Measurements from ENCODE around the gene ATR. TPM values are rescaled to one million over a fixed set of nuclear protein-coding genes. Genes with fewer than 3 reads are reported as not detected.
"Not testable (repeated sequence)": the region's sequence is repeated elsewhere in the genome, so short reads cannot be mapped to it uniquely, and the experiment has no call there.

Gene ATR
- polyA plus RNA-seq, 4 donors, result 21.6 to 33.1 (median 28.4) TPM

DNA sequence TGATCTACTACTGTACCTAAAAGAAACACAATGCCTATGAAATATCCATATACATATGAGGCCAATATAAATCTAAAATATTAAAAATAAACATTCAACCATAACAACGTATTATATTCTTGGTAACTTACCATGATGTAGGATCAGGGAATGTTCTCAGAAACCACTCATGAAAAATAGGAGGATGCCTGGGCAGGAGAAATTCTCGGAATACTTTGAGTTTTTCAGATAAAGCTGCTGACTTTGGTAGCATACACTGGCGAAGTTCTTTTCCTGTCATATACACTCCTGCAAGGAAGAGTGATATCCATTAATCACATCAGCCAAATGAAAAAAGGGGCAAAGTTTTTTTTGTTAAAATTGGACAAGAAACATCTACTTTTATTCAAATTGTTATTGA lies 119.4 kb downstream of the ATR start:
- no peak for DNase-seq (ENCODE audit: low read depth in 4 of 4, low spot score in 3 of 4)

DNA sequence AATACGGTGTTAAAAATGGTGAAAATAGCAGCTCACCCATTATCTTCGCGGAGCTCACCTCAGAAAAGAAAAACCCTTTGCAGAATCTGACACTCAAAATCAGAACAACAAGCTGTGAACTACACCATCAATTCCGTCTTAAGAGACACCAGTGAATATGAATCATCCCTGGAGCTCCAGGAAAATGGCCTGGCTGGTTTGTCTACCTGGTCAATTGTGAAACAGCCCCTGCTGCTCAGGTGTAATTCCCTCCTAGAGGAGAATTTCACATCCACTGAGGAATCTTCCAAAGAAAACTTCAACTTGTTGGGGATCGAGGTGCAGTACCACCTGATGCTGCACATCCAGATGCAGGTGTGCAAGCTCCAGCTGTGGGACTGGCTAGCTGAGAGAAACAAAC lies 127.7 kb downstream of the ATR start:
- no peak for DNase-seq (ENCODE audit: low read depth in 4 of 4, low spot score in 3 of 4)

DNA sequence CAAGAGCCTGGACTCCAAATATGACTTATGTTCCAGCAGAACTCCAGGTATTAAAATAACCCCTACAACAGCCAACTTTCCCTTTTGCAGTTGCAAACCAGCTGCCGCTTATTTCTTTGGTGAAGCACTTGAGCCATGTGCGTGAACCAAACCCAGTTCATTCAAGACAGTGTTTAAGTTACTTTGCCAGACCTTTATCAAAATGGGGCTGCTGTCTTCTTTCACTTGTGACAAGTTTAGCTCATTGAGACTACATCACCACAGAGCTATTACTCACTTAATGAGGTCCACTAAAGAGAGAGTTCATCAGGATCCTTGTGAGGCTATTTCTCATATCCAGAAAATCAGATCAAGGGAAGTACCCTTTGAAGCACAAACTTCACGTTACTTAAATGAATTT lies 128.3 kb downstream of the ATR start:
- DNase-seq (ENCODE audit: low read depth in 4 of 4, low spot score in 3 of 4), result no peak

DNA sequence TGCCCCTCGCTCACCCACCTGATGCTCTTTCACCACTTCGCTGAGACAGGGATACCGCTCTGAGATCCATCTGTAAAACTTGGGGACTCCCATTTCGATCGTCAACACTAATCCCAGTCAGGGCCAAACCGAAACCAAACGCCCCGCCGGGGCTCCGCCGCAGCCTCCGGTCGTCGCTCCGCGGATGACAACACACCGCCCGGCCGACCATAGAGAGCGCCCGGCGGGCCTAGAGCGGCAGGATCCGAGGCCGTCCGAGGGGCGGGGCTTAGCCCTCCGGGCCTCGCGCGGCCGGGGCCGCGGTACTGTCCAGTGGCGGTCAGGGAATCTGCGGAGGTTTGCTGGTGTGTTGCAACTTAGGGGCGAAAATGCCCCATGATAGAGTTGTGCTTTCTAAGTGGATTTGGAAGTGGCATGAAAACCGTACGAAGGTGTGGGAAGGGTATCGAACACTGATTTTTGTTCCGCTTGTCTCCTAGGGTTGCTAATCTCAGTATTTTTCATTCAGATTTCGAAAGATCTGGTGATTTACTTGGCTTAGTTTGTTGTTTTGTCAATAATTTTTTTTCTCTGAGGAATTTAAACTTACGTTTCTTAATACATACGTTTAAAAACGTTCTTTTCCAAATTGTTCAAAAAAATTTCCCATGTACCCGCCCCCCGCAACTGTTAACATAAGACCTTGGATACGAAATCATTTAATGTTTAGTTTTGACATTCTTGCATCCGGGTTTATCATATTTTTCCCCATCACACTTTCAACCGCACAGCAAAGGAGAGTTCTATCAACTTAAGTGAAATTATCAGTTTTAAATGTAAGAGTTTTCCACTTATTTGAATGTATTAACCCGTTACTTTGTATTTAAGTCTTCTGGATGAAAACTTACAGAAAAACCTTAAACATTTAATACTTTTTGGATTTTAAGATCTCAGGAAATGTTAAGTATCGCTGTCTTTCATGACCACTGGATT lies 130.4 kb downstream of the ATR start, which contains the start of gene XRN1:
Gene XRN1 (minus strand): TSS at position 186 of the 972 bp plus-strand sequence. CDS start 93 bp downstream, at position 93.
- DNase-seq (ENCODE audit: low read depth in 4 of 4, low spot score in 3 of 4), result peak; percentile 88 to 92 (median 90)

DNA sequence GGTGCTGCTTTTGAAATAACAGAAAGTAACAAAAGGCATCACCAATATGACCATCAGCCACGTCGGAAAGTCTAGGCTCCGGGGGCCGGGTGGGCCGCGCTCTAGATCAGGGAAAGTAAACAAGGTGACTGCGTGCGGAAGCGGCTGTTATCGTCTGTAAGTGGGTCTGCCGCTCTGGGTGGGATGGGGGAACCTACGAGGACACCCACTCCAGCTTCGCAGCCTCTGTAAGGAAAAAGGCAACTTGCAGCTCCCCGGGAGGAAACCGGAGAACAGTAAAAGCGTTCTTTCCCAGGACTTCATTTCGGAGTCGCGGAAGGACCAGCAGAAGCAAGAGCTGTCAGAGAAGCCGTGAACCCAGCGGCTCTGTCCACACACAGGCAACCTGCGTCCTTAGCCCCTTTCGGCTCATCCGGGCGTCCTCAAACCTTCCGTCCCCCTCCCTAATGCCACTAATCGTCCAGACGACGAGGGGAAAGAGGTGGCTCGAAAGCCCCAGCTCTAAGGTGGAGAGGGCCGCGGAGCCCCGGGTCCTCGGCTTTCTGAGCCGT lies 131.2 kb downstream of the ATR start:
- peak; percentile 29 to 65 (median 39) for DNase-seq (ENCODE audit: low read depth in 4 of 4, low spot score in 3 of 4)

DNA sequence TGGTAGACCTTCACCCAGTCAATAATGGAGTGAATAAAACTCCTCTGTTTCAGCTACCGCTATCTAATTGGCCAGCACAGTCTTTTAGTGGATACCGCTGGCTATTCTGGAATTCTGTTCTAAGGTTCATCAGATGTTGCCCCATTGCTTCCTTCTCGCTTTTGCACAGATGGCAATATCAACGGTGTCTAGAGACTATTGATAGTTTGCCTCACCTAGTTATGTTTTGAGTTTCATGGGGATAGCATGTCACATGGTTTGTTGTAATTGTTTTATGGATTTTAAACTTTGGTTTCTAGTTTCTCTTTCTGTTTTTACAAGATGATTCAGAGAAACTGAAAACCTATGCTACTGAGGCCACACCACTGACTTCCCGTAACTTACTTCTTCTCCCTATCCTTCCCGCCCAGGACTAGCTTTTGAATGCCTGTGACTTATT lies 132.7 kb downstream of the ATR start:
- no peak for DNase-seq (ENCODE audit: low read depth in 4 of 4, low spot score in 3 of 4)

DNA sequence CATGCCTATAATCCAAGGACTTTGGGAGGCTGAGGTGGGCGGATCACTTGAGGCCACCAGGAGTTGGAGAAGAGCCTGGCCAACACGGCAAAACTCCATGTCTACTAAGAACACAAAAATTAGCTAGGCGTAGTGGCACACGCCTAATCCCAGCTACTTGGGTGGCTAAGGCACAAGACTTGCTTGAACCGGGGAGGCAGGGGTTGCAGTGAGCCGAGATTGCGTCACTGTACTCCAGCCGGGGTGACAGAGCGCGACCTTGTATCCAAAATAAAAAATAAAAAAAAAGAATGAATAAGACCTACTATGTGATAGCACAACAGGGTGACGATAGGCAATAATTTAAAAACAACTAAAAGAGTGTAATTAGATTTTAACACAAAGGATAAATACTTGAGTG lies 134.2 kb downstream of the ATR start:
- DNase-seq (ENCODE audit: low read depth in 4 of 4, low spot score in 3 of 4), result no peak

DNA sequence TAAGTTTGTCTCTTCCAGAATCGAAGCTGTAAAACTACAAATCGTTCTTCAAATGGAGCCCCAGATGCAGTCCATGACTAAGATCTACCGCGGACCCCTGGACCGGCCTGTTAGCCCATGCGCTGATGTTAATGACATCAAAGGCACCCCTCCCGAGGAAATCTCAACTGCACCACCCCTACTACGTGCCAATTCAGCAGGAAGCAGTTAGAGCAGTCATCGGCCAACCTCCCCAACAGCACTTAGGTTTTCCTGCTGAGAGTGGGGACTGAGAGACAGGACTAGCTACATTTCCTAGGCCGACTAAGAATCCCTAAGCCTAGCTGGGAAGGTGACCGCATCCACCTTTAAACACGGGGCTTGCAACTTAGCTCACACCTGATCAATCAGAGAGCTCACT lies 135.5 kb downstream of the ATR start:
- not testable (repeated sequence) for DNase-seq (ENCODE audit: low read depth in 4 of 4, low spot score in 3 of 4)

DNA sequence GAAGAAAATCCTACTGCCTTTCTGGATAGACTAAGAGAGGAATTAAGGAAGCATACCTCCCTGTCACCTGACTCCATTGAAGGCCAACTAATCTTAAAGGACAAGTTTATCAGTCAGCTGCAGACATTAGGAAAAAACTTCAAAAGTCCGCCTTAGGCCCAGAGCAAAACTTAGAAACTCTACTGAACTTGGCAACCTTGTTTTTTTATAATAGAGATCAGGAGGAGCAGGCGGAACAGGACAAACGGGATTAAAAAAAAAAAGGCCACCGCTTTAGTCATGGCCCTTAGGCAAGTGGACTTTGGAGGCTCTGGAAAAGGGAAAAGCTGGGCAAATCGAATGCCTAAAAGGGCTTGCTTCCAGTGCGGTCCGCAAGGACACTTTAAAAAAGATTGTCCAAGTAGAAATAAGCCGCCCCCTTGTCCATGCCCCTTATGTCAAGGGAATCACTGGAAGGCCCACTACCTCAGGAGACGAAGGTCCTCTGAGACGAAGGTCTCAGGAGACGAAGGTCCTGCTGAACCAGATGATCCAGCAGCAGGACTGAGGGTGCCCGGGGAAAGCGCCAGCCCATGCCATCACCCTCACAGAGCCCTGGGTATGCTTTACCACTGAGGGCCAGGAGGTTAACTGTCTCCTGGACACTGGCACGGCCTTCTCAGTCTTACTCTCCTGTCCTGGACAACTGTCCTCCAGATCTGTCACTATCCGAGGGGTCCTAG lies 138.9 kb downstream of the ATR start:
- DNase-seq (ENCODE audit: low read depth in 4 of 4, low spot score in 3 of 4), result not testable (repeated sequence)

DNA sequence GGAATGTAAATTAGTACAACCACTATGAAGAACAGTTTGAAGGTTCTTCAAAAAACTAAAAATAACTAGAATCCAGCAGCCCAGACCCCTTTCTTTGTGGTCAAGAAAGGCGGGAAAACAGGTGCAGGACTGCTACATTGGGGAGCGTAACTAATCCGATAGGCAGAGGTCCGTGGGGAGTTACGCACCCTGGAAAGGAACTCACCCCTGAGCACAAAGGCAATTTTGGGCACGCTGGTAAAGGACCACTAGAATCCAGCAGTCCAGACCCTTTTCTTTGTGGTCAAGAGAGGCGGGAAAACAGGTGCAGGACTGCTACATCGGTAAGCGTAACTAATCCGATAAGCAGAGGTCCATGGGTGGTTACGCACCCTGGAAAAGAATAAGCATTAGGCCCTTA lies 140.4 kb downstream of the ATR start:
- not testable (repeated sequence) for DNase-seq (ENCODE audit: low read depth in 4 of 4, low spot score in 3 of 4)

DNA sequence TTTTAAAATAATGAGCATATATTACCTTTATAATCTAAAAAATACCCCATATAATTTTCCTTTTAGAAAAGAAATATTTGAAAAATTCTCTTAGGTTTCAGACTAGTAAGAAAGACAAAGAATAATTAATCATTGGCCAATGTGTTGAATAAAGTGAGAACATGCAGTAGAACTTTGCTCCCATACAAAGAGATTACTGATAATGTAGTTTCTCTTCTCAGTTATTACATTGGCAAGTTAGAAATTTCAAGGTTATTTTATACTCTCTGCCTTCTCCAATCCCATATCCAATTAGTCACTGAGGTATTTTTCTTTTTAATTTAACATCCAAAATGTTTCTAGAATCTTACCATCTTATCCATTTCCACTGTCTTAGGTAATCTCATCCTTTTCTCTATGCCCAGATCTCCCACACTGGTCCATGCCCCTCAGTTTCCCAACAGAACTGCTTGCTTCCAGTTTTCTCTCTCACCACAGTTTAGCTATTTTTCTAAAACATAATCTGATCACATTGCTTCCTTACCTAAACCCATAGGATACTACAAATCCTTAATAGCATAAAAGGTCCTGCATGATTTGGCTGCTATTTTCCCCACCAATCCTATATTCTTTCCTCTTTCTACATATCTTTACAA lies 141.5 kb downstream of the ATR start:
- no peak for DNase-seq (ENCODE audit: low read depth in 4 of 4, low spot score in 3 of 4)

DNA sequence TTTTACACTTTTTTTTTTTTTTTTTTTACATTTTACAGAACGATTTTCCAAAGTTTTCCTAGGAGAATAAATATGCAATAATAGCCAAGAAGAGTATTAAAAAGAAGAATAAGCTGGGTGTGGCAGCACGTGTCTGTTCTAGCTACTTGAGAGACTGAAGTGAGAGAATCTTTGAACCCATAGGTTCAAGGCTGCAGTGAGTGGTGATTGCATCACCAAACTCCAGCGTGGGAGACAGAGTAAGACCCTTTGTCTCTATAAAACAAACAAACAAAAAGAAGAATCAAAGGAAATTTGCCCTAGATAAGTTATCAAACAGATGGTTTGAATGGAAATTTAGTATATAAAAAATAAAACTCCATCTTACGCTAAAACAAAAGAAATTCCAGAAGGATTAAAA lies 144.0 kb downstream of the ATR start:
- no peak for DNase-seq (ENCODE audit: low read depth in 4 of 4, low spot score in 3 of 4)

DNA sequence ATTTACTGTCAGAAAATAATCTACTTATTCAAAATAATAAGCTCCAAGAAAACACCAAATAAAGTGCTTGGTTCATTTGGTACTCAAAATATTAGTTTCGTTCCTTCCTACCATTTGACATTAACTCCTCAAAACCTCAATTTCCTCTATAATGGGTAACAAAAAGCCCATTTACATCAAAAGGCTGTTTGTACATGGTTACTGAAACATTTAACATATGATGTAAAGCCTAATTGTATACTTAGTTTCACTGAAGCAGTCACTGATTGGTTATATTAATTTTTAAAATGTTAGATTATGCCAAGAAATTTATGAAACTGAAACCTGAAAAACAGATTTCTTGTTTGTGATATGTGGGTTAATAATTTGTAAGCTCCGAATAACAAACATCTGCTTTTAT lies 145.4 kb downstream of the ATR start:
- no peak for DNase-seq (ENCODE audit: low read depth in 4 of 4, low spot score in 3 of 4)

DNA sequence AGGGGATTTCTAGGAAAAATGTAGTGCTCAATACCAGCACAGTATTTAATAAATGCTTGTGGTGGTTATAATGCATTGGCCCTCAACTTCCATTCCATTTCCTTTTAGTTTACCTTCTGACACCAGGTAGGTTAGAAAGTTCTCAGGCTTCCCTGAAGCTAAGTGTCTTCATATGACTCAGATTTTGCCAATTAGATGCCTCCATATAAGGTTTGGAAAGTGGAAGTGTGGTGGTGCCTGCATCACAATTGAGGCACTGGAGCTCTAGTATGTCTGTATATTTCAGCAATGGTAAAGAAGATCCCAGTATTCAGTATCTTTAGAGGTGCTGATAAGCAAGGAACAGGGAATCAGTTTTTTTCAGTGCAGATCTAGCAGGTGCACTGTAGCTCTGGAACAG lies 149.0 kb downstream of the ATR start:
- DNase-seq (ENCODE audit: low read depth in 4 of 4, low spot score in 3 of 4), result no peak

DNA sequence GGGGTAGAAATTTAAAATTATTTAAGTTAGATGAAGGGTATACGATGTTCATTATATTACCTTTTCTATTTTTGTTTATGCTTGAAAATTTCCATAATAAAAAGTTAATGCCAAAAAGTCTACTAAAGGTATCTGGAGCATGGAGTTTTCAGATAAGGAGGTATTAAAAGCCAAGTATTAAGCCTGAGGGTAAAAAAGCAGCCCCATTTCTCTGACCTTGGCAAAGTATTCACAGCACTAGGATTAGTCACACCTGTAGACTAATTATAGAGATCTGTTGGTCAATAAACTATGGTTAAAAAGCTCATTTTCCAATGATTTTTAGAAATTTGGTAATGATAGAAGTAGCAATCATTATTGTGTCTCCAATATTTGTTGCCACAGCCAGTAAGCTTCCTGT lies 153.8 kb downstream of the ATR start:
- no peak for DNase-seq (ENCODE audit: low read depth in 4 of 4, low spot score in 3 of 4)

DNA sequence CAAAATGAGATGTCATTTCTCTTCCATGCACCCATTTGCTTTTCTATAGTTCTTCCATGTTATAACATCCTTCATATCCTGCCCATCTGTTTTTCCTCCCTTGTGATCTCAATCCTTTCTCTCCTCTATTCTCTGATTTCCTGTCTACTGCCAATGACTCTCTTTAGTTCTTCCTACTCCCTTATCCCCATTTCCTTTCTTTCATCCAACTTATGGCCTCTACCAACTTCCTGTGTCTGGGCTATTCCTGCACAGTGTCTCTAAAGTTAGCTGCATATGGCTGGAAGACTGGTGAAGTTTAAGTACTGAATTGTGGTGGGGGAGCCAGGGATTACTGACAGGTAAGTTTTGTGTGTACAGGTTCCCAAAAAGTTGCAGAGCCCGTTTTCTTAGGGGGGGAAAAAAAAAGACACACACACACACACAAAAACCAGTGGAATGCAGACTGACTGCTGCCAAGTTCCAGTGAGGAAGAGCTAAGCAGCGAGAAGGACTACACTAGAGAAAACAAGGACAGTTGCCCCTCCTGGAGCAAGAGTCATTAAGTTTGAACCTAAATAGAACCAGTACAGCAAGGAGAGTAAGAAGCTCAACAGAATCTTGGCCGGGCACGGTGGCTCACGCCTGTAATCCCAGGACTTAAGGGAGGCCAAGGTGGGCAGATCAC lies 159.5 kb downstream of the ATR start:
- no peak for DNase-seq (ENCODE audit: low read depth in 4 of 4, low spot score in 3 of 4)

DNA sequence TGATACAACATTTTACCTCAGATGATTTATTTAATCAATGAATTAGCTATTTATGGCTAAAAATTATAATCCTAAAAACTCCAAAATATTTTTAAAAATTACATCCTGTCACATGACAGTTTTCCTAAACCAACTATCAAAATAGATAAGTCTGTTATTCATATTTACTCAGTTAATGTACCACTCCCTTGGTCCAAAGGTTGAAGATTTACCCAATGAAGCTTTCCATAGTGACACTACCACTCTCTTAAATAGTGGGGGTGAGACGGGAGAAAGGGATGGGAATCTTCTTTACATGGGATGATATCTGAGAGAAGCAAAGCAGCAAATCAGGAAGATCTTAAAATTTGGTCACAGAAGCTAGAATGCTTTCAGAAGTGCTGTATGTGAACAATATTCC lies 161.2 kb downstream of the ATR start:
- no peak for DNase-seq (ENCODE audit: low read depth in 4 of 4, low spot score in 3 of 4)

DNA sequence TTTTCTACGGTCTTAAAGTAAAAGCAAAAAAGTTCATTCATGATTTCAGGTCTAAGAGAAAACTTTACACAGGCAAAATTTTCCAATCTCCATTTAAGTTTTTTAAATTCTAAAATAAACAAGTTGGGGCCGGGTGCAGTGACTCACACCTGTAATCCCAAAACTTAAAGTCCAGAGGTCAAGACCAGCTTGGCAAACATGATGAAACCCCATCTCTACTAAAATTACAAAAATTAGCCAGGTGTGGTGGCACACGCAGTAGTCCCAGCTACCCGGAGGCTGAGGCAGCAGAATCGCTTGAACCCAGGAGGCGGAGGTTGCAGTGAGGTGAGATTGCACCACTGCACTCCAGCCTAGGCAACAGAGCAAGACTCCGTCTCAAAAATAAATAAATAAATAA lies 178.0 kb downstream of the ATR start:
- not testable (repeated sequence) for DNase-seq (ENCODE audit: low read depth in 4 of 4, low spot score in 3 of 4)

All from right renal pelvis (tissue), 4 donors.